Ishikawa (cell line): ENCODE data around the gene BCAT1.

Experiments used
- CEBPB ChIP-seq: IDR thresholded peaks from 2 replicates; pipeline ENCODE4 v1.6.1; 2012
- CREB1 ChIP-seq: IDR thresholded peaks from 2 replicates; pipeline ENCODE4 v1.6.1; 2012; ENCODE audit warnings: low read depth
- EGR1 ChIP-seq: IDR thresholded peaks from 2 replicates; pipeline ENCODE4 v1.6.1; 2012
- EP300 ChIP-seq: IDR thresholded peaks from 2 replicates; pipeline ENCODE4 v1.6.1; 2012; ENCODE audit warnings: borderline replicate concordance
- FOXM1 ChIP-seq: IDR thresholded peaks from 2 replicates; pipeline ENCODE4 v1.6.1; 2012; ENCODE audit warnings: low read depth, borderline replicate concordance
- MAX ChIP-seq: IDR thresholded peaks from 2 replicates; pipeline ENCODE4 v1.6.1; 2012
- NFIC ChIP-seq: IDR thresholded peaks from 2 replicates; pipeline ENCODE4 v1.6.1; 2012
- RAD21 ChIP-seq: IDR thresholded peaks from 2 replicates; pipeline ENCODE4 v1.6.1; 2012; ENCODE audit warnings: low read depth
- REST ChIP-seq: IDR thresholded peaks from 2 replicates; pipeline ENCODE4 v1.6.1; 2012; ENCODE audit warnings: low read depth, mild to moderate bottlenecking
- TAF1 ChIP-seq: IDR thresholded peaks from 2 replicates; pipeline ENCODE4 v1.6.1; 2012; ENCODE audit warnings: low read depth, mild to moderate bottlenecking
- TCF12 ChIP-seq: IDR thresholded peaks from 2 replicates; pipeline ENCODE4 v1.6.1; 2012; ENCODE audit warnings: low read depth
- TEAD4 ChIP-seq: IDR thresholded peaks from 2 replicates; pipeline ENCODE4 v1.6.1; 2012
- YY1 ChIP-seq: IDR thresholded peaks from 2 replicates; pipeline ENCODE4 v1.6.1; 2012; ENCODE audit warnings: low read depth
- ZBTB7A ChIP-seq: IDR thresholded peaks from 2 replicates; pipeline ENCODE4 v1.6.1; 2012; ENCODE audit warnings: low read depth
- TF ChIP-seq, protein P1 (sequence below): IDR thresholded peaks from 2 replicates; pipeline ENCODE4 v1.6.1; 2012

BCAT1 gene

GRCh38 chr12:24854017-24854416 is 94.9 kb downstream of the BCAT1 start:
- no peak for TF ChIP-seq YY1
- TF ChIP-seq TCF12 = no peak
- TF ChIP-seq TAF1 = no peak
- TF ChIP-seq MAX = no peak
- no peak for TF ChIP-seq EP300
- no peak for TF ChIP-seq NFIC
- no peak for TF ChIP-seq CEBPB
- TF ChIP-seq, protein P1, sequence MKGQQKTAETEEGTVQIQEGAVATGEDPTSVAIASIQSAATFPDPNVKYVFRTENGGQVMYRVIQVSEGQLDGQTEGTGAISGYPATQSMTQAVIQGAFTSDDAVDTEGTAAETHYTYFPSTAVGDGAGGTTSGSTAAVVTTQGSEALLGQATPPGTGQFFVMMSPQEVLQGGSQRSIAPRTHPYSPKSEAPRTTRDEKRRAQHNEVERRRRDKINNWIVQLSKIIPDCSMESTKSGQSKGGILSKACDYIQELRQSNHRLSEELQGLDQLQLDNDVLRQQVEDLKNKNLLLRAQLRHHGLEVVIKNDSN = no peak
- no peak for TF ChIP-seq TEAD4
- TF ChIP-seq CREB1 = no peak
- no peak for TF ChIP-seq FOXM1
- no peak for TF ChIP-seq REST
- no peak for TF ChIP-seq ZBTB7A
- no peak for TF ChIP-seq EGR1

GRCh38 chr12:24853588-24853987 is 95.3 kb downstream of the BCAT1 start:
- TF ChIP-seq TCF12 (no peak), NFIC (no peak), YY1 (no peak), REST (no peak), CREB1 (no peak), EP300 (no peak), EGR1 (no peak), MAX (no peak), TEAD4 (no peak), TAF1 (no peak), CEBPB (no peak), ZBTB7A (no peak), RAD21 (no peak), FOXM1 (no peak)
- TF ChIP-seq, protein P1 = no peak

- TF ChIP-seq TCF12 = no peak
- TF ChIP-seq TEAD4 = no peak
- TF ChIP-seq MAX = no peak
- no peak for TF ChIP-seq ZBTB7A
- TF ChIP-seq CEBPB = no peak
- TF ChIP-seq FOXM1 = no peak
- TF ChIP-seq, protein P1 = no peak
- TF ChIP-seq NFIC = no peak
- TF ChIP-seq TAF1 = no peak
- TF ChIP-seq RAD21 = no peak
- TF ChIP-seq EGR1 = no peak
- TF ChIP-seq EP300 = no peak
- TF ChIP-seq CREB1 = no peak
- no peak for TF ChIP-seq REST
- TF ChIP-seq YY1 = no peak
Measured at GRCh38 chr12:24853094-24853493, 95.8 kb downstream of the BCAT1 start.

DNA sequence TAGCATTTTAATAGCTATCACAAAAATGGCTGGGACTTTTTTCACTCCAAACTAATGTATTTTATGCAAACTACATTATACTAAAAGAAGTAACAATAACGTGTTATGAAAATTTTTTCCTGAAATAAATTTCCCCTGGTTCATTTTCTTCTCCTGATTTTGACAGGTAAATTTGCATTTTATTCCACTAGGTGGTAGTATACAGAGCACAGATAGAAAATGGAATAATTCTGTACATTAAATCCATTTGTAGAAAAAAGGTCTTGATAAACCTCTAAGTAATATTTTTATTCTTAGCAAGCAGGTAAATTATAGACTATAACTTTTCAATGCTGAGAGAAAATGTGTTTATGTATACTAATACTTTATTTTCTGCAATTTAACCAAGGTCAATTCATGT is 96.5 kb downstream of the BCAT1 start:
- TF ChIP-seq RAD21 (peak; percentile 25; the same call in 1 of the 2 replicates), CREB1 (no peak), YY1 (no peak)
